GM06990 (cell line): ENCODE results near the gene MX2.

Source experiments
- DNase-seq: peaks from one replicate; pipeline ENCODE4 v3.0.0-alpha.2; 2011; ENCODE audit not compliant: insufficient read length; ENCODE audit errors: extremely low read depth
- H3K27me3 ChIP-seq: replicated peaks from 2 replicates; pipeline ENCODE4 v1.6.0; 2011; ENCODE audit warnings: low read length; ENCODE audit not compliant: control insufficient read depth, insufficient read depth
- H3K36me3 ChIP-seq: 2 replicates; pipeline ENCODE4 v1.5.1; 2011; ENCODE audit warnings: low read length; ENCODE audit not compliant: control insufficient read depth, insufficient read depth
- H3K4me3 ChIP-seq: replicated peaks from 2 replicates; pipeline ENCODE4 v1.5.1; 2011; ENCODE audit warnings: low read depth, mild to moderate bottlenecking, control low read depth, low read length
- TF ChIP-seq, protein P1 (sequence below): IDR thresholded peaks from 2 replicates; pipeline ENCODE4 v1.5.1; 2011; ENCODE audit warnings: low read length, control low read depth, mild to moderate bottlenecking, inconsistent platforms; ENCODE audit not compliant: insufficient read depth, poor library complexity, severe bottlenecking

MX2 gene

GRCh38 chr21:41365377-41366107, 3.7 kb downstream of the MX2 start:
- Histone ChIP-seq H3K27me3 (no peaks in the 10 kb centered on the region), H3K4me3 (no peak overlapping the region), H3K36me3 (no peaks in the 10 kb centered on the region; the same call in 1 of the 2 replicates)
- no peak for DNase-seq
- TF ChIP-seq, protein P1, sequence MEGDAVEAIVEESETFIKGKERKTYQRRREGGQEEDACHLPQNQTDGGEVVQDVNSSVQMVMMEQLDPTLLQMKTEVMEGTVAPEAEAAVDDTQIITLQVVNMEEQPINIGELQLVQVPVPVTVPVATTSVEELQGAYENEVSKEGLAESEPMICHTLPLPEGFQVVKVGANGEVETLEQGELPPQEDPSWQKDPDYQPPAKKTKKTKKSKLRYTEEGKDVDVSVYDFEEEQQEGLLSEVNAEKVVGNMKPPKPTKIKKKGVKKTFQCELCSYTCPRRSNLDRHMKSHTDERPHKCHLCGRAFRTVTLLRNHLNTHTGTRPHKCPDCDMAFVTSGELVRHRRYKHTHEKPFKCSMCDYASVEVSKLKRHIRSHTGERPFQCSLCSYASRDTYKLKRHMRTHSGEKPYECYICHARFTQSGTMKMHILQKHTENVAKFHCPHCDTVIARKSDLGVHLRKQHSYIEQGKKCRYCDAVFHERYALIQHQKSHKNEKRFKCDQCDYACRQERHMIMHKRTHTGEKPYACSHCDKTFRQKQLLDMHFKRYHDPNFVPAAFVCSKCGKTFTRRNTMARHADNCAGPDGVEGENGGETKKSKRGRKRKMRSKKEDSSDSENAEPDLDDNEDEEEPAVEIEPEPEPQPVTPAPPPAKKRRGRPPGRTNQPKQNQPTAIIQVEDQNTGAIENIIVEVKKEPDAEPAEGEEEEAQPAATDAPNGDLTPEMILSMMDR: no peak

DNA sequence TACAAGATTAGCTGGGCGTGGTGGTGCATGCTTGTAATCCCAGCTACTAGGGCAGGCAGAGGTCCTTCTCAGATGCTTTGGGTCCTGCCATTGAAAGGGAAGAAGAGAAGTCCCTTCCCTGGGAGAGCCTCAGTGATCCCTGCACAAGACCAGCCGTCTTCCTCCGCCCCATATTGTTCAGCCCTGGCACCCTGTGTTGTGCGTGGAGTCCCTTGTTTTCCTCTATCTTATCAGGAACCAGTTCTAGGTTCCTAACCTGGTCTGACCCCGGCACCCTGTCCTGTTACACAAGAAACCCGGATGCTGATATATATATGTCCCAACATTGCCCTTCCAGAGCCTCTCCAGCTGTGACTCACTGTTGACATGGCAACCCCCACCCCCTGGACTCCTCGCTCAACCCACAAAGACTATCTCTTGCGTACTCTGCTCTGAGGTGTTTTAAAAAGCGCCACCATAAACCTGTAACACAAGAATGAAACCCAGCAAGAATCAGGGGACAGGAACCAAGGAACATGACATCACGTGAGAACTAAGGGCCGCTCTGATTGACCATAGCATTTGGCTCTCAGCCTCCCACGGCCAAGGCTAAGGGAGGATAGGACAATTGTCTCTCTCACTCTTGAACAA, 4.8 kb downstream of the MX2 start:
- Histone ChIP-seq H3K4me3 (peak overlapping the region; percentile 46), H3K36me3 (no peaks in the 10 kb centered on the region; the same call in 1 of the 2 replicates), H3K27me3 (no peaks in the 10 kb centered on the region)
- DNase-seq: peak; percentile 49
- TF ChIP-seq, protein P1: no peak

GRCh38 chr21:41367301-41367944, 5.6 kb downstream of the MX2 start:
- Histone ChIP-seq H3K4me3 (peak overlapping the region; percentile 46), H3K27me3 (no peaks in the 10 kb centered on the region), H3K36me3 (no peaks in the 10 kb centered on the region; the same call in 1 of the 2 replicates)
- TF ChIP-seq, protein P1: no peak
- no peak for DNase-seq

GRCh38 chr21:41367945-41368734, 6.3 kb downstream of the MX2 start:
- DNase-seq: peak; percentile 79
- TF ChIP-seq, protein P1: no peak
- Histone ChIP-seq H3K27me3 (no peaks in the 10 kb centered on the region), H3K36me3 (no peaks in the 10 kb centered on the region; the same call in 1 of the 2 replicates), H3K4me3 (peak overlapping the region; percentile 46; the same call in 1 of the 2 replicates)

- Histone ChIP-seq H3K27me3 (no peaks in the 10 kb centered on the region), H3K4me3 (no peak overlapping the region; the same call in 1 of the 2 replicates), H3K36me3 (no peaks in the 10 kb centered on the region; the same call in 1 of the 2 replicates)
- TF ChIP-seq, protein P1: no peak
- DNase-seq: no peak
Measured at GRCh38 chr21:41368735-41369104, 6.9 kb downstream of the MX2 start.
